WI38 (cell line): Measurements from ENCODE around the gene BEAN1.

Source experiments
- H3K4me3 ChIP-seq: 2 replicates; pipeline ENCODE4 v1.5.1; 2011; ENCODE audit warnings: low read depth, mild to moderate bottlenecking, control low read depth, low read length
- TF ChIP-seq, protein P1 (sequence below): IDR thresholded peaks from 2 replicates; pipeline ENCODE4 v1.5.1; 2012; ENCODE audit warnings: low read depth, mild to moderate bottlenecking, control low read depth, low read length

BEAN1 gene

DNA sequence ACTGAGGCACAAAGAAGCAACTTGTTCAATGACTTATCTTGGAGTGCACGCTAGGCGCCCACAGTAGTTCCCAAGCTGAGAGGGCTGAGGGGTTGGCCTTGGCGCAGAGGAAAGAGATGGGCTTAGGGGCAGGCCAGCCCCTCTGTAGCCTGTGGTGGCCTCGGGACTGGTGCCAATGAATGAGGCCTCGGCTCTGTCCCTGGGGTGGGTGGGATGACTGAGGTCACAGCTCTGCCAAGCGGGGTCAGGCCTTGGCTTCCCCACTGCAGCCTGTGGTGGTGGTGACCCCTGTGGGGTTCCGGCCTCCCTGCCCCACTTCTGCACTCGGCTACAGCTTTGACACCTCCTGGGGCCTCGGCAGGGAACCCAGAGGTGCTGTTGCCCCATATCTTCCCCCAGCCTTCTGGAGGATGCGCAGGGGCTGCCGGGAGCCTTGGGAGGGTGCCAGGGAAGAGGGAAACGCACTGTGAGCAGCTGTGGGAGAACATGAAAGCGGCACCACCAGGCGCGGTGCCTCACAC is 46.0 kb downstream of the BEAN1 start:
- no peak overlapping the region for H3K4me3 ChIP-seq
- TF ChIP-seq, protein P1, sequence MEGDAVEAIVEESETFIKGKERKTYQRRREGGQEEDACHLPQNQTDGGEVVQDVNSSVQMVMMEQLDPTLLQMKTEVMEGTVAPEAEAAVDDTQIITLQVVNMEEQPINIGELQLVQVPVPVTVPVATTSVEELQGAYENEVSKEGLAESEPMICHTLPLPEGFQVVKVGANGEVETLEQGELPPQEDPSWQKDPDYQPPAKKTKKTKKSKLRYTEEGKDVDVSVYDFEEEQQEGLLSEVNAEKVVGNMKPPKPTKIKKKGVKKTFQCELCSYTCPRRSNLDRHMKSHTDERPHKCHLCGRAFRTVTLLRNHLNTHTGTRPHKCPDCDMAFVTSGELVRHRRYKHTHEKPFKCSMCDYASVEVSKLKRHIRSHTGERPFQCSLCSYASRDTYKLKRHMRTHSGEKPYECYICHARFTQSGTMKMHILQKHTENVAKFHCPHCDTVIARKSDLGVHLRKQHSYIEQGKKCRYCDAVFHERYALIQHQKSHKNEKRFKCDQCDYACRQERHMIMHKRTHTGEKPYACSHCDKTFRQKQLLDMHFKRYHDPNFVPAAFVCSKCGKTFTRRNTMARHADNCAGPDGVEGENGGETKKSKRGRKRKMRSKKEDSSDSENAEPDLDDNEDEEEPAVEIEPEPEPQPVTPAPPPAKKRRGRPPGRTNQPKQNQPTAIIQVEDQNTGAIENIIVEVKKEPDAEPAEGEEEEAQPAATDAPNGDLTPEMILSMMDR: no peak

DNA sequence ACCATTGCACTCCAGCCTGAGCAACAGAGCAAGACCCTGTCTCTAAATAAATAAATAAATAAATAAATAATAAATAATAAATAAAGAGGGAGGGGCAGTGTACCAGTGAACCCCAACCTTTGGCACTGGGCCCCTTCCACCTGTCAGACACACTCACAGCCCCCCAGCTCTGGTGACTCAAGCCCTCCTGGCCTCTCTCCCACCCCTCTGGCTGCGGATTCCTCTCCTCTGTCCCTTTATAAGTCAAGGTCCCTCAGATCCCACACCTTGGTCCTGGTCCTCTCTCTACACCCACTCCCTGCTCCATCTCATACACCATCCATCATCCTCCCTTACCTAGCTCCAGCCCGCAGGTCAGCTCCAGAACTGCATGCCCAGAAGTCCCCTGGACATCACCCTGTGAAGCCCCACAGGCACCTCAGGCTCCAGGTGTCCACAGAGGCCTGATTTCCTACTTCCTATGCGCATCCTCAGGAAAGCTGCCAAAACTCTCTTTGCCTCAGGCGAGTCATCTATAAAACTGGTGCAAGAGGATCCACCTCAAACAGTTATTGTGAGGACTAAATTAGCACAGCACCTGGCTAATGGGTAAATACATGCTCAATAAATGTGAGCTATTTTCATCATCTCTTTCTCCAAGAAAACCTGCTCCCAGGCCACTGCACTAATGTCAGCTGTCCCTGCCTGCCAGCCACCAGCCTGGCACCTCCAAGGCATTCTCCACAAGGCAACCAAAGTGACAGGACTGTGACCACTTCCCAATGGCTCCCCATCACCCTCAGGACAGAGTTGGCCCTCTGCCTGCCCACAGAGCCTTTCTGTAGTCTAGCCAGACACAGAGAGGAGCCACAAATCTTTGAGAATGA is 46.8 kb downstream of the BEAN1 start:
- TF ChIP-seq, protein P1: no peak
- no peak overlapping the region for H3K4me3 ChIP-seq

DNA sequence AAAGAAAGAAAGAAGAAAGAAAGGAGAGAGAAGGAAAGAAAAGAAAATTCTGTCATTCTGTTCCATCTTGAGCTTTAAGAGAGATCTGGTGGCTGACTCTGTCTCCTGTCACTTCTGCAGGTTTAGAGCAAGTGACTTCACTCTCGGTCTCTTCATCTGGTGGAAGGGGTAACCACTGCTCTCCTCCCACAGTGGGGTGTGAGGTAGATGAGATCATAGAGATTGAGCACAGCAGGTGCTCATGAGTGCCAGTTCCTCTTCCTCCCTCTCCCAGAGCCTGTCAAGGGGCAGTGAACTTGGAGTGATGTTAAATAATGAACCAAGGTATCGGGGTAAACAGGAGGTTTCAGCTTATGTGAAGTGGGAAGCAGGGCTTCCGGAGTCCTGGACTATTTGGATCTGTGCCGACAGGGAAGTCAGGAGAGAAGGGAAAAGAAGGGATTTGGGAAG is 47.7 kb downstream of the BEAN1 start:
- H3K4me3 ChIP-seq: no peak overlapping the region
- TF ChIP-seq, protein P1: no peak

DNA sequence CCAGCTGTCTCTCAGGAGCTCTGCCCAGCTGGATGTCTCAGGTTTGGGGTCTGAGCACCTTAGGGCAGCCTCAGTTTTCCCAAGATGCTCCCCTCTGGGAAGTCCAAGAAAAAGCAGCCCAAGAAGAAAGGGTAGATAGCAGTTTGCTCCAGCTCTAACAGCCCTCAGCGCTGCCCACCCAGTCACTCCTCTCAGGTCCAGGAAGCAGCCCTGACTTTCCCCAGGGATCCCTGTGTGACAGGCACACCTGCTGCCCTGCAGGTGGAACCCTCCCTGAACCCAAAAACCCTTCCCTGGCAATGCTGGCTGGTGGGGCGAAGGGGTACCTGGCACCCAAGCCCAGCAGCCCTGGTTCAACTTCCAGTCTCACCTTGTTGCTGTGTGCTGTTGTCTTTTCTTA is 48.1 kb downstream of the BEAN1 start:
- H3K4me3 ChIP-seq: no peak overlapping the region
- TF ChIP-seq, protein P1: no peak

DNA sequence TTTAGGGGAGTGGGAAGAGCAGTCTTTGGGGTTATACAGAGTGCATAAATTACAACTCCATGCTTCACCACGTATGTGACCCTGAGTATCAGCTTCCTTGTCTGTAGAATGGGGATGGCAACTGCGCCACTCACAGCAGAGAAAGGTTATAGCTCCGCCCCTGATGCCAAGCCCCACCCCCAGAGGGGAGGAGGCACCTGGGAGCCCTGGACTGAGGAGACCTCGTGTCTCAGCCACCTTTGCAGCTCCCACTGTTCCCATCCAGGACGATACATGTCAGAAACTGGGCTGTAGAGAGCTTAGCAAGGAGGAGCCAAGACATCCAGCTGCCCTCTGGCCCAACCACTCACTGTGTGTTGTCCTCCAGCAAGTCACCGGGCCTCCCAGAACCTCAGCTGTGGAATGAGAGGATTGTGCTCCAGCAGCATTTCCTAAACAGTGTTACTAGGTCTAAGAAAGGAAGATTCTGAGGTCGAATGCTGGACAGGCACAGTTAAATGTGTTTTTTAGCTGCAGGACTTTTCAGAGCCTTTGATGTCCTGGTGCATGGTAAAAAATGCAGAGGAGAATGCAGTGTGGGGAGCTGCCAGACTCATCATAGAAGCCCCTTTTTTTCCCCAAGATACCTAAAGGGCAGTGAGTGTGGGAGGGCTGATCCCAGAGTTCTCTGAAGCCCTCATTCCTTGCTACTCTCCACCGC is 49.4 kb downstream of the BEAN1 start:
- no peak overlapping the region for H3K4me3 ChIP-seq
- TF ChIP-seq, protein P1: no peak

DNA sequence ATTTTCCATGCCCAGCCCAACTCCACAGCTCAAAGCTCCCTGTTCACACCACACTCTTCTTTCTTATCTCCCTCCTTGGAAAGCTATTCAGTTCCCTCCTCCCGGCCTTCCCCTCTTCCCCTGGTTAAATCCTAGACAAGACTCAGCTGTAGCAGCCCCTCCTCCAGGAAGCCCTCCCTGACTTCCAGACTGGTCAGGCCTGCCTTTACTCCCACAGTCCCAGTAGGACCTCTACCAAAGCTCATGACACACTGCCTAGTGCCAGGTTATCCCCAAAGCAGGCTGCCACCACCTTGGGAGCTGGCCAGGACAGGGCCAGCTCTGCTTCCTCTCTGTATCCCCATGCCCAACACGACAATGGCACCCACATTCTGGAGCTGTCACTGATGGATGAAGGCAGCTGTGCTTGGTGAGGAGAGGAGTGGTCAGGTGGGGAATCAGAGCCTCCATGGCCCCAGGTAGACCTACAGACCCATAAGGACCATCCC is 50.0 kb downstream of the BEAN1 start:
- TF ChIP-seq, protein P1: no peak
- H3K4me3 ChIP-seq: no peak overlapping the region
